ENCODE results near the gene BNC2.

BNC2 gene

DNA sequence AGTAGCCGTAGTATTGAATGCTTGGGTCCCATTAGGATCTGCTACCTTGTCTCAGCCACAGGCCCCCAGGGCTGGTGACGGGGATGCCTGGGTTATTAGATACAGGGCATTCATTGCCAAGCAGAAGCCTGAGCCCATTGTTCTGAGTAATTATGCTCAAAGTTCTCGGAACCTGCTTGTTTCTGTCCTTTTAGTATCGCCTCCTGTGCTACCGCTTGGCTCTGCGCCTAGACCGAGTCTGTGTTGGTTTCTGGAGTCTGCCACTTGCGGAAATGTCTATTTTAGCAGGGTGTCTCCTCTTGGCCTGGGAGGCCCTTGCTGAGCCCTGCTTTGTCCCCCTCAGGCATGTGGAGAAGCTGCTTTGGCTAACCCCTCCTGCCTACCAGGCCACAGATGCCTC is 506.1 kb downstream of the BNC2 start:
- no peak for DNase-seq (ENCODE audit: low read depth)

DNA sequence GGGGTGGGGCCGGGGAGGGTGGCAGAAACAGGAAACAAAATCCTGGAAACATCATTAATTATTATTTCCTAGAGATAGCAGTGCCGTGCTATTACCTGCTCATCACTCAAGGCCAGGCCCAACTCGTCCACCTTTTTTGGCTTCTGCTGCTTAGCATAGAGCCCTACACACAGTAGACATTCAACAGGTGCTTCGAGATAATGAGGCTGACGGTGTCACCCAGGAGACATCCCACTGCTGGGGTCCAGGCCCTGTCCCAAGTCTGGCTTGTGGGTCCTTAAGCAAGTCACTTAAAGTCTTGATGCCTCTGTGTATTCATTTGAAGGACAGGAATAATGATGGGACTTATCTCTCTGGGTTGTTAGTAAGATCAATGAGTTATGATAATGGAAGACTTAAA is 506.6 kb downstream of the BNC2 start:
- no peak for DNase-seq (ENCODE audit: low read depth)

DNA sequence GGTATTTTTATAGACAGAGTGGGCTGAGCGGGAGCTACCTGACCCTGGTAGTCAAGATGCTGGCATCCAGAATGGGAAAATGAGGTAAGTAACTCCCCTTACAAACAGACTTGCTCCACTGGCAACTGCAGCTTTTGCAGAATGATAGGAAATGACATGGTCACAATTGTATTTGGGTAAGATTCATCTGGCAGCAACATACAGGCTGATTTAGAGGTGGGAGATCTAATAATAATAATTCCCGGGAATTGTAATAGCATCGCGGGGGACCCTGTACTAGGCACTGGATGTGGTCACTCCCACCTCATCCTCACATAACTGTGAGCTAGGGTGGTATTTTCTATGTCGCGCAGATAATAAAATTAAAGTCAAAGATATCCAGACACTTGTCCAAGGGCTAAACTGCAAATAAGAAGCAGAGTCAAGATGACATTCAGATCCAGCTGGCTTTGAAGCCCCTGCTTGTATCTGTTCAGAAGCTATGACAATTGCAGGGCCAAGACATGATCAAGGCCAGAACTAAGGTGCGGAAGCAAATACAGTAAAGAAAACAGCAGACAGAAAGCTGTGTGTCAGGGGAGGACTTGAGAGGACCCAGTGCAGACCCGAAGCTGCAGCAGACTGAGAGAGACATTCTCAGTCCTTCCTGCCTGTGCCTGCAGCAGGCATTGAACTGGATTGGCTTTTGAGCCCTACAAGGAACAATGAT is 507.2 kb downstream of the BNC2 start:
- DNase-seq (ENCODE audit: low read depth), result no peak

DNA sequence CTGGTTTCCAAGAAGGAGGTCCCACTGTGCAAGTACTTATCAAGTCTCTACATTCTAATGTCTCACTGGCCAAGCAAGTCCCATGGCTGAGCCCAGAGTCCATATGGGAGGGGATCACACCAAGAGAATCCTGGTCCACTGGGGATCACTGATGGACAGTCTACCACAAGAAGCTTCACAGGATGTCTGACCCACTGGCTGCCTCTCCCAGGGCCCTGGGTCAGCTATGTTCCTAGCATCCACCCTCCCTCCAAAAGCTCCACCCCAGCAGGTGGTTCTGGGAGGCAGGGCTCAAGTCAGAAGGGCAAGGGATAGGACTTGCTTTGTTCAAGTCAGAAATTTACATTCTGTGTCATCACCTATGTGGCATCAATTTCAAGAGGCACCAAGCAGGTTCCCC is 508.5 kb downstream of the BNC2 start:
- no peak for DNase-seq (ENCODE audit: low read depth)

DNA sequence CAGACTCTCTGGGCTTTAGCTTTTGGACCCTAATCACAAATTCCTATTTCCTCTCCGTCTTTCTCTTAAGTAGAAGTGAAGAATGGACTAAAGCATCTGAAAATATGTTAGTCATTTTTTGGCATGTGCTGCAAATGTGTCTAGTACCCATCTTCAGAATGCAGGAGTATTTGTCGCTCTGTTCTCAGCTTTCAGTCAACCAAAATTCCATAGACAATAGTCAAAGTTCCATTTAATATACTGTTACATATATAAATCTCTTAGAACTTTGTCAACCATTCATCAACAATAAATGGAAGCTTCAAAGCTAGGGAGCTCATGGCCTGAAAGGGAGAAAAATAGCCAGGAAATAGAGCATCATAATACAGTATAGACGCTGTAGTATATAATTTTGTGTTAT is 509.4 kb downstream of the BNC2 start:
- DNase-seq (ENCODE audit: low read depth), result no peak

DNA sequence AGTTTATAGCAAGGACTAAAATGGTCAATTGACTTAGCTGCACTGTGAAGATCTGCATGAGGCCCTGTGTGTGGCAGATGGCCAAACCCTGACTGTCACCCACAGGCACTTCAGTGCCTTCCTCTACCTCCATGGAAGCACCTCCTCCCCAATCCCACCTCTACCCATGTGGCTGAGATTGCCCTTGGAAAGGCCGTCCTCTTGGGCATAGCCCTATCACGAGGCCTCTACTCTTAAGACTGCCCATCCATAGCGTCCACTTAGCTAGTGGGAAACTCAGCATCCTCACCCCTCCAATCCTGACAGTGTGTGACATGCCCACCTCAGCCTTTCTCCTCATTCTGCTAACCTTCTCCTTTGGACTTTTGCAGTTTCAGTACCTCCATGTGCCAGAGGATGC is 510.2 kb downstream of the BNC2 start:
- no peak for DNase-seq (ENCODE audit: low read depth)
